Heart left ventricle (tissue), 13 donors: ENCODE data around the gene CNTD1.

Experiments
- CTCF ChIP-seq, 12 donors: fragments of 200-600 bp; sonication (generic) in 4 of 12; IDR thresholded peaks; one replicate each; pipeline versions ENCODE4 v1.5.0 to v1.8.0; 2018 to 2022; ENCODE audit warnings: antibody characterized with exemption in 12 of 12, mild to moderate bottlenecking in 5 of 12
- POLR2A ChIP-seq, 2 donors: fragments of 450-650 bp; IDR thresholded peaks; one replicate each; pipeline ENCODE4 v1.6.1; 2017; ENCODE audit warnings: antibody characterized with exemption in 2 of 2, mild to moderate bottlenecking in 2 of 2, moderate library complexity in 2 of 2
- donor health status: ischemic (EF 13 %, LVEDD 7.1; RV severe dilation, severe dysfunction).
- donor health status: DM: no; HTN: yes; CAD: no.
- donor health status: DM: no; HTN: no; CAD: no.
- donor health status: ischemic (EF 25% LVEDD 6.9; RV normal size, moderate dysfunction).
- donor health status: ischemic (EF 25% LVEDD 5.7; RV mildly dilated, moderate dysfunction).
- donor health status: ischemic (EF 35%, LVEDD 5.7; RV mildly dilated, moderate dysfunction).
- donor health status: nonischemic (EF 11% LVEDD 7.7; RV severe dilation, severe dysfunction).
- donor health status: DM: yes; HTN: yes; CAD: no.
- donor health status: PGD.
- donor health status: ischemic (EF 29% LVEDD 5.4; RV normal size, mild dysfunction).
- donor health status: nonischemic (EF 23%, LVEDD 6.1; RV moderate dilation, normal function).

GRCh38 chr17:42814633-42815399, 16.2 kb downstream of the CNTD1 start:
- TF ChIP-seq CTCF (IDR thresholded peaks at IDR 0.05) (no peak), POLR2A (IDR thresholded peaks at IDR 0.05) (no peak)
